Glomerular endothelial cell (primary cell): ENCODE measurements around the gene NBPF19. TPM values are rescaled to one million over a fixed set of nuclear protein-coding genes. Genes with fewer than 3 reads are reported as not detected.
"Not testable (repeated sequence)": the region's sequence is repeated elsewhere in the genome, so short reads cannot be mapped to it uniquely, and the experiment has no call there.

Experiments
- DNase-seq: peaks from one replicate; pipeline ENCODE4 v3.0.0-alpha.2; 2011; ENCODE audit warnings: low read depth, low spot score; ENCODE audit errors: extremely low read depth
- total RNA-seq: library from RNA; depleted of rRNA; stranded (reverse); fragments of >200 nt; gene quantifications from 2 replicates; pipeline ENCODE4 v1.2.3, GENCODE V29; 2015

The NBPF19 gene
- 3.5 and 3.7 TPM in 2 replicates for total RNA-seq

DNA sequence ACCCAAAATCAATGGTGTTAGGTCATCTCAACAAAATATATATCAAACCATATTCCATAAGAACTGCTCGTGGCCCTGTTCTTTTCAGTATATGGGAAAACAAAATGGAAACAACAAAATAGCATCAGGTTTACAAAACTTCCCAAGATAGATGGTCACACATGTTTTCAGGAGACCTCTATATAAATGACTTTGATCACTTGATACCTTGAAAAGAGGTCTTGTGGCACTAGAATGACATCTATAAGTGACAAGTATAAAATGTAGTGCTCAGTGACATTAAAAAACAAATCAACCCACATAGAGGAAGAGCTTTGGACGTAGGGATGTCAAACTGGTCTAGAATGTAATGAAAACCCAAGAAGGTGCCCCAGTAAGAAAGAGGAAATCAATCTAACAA lies at the start of gene NBPF19:
Gene NBPF19, plus strand, starts transcription at position 301 of the 400 bp plus-strand sequence. CDS start 888 bp downstream, outside the sequence.
- not testable (repeated sequence) for DNase-seq

DNA sequence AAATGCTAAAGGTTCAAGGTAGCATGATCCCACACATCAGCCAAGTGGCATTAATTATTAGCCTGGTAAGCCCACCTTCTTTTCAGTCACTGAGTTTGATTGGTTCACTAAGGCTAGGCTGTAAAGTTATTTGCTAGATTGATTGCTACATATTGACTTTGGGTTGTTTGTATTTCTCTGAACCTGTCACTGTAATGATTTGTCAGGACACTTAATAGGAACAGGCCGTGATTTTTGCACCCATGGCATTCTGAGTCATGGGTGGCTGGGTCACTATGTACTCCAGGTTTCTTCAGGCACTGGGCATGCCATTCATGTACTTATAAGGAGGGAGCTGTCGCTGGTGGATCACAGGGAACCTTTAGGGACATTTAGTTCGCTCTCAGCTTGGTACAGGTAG lies 46.5 kb upstream of the NBPF19 start:
- DNase-seq: not testable (repeated sequence)

DNA sequence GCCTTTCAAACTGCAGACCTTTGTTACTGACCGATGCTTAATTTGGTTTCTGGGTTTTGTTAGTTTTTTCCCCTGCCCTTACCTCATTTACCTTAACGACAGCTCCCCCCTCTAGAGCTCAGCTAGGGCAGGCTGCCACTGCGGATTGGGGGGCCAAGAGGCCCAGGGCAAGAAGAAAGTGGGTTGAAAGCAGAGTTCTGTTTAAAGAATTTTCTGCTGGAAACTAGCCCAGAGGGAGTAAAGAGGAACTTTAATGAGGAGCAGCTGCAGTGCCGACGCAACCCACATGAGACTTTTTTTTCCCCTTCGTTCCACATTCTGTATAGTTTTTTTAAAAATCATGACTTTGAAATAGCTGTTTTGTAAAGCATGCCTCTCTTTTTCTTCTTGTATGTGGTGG lies 29.4 kb upstream of the NBPF19 start:
- not testable (repeated sequence) for DNase-seq

- DNase-seq: not testable (repeated sequence)
Measured at GRCh38 chr1:149452196-149452595, 22.6 kb upstream of the NBPF19 start.

DNA sequence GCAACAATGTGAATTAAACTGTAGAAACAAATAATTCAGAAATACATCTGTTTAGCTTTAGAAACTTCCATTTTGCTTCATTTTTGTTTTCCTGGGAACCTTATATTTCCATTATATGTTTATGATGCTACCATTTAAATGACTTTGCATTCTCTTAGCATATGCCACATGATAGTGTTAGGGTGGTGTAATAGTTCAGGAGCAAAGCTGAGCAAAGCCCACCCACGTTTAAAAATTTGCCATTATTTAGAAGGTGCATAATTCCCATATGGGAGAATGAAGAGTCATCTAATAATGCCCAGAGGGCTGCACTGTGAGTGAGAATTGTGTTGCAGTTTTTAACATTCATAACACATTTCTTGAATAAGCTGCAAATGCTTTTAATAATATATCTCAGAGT lies 22.2 kb upstream of the NBPF19 start:
- not testable (repeated sequence) for DNase-seq

DNA sequence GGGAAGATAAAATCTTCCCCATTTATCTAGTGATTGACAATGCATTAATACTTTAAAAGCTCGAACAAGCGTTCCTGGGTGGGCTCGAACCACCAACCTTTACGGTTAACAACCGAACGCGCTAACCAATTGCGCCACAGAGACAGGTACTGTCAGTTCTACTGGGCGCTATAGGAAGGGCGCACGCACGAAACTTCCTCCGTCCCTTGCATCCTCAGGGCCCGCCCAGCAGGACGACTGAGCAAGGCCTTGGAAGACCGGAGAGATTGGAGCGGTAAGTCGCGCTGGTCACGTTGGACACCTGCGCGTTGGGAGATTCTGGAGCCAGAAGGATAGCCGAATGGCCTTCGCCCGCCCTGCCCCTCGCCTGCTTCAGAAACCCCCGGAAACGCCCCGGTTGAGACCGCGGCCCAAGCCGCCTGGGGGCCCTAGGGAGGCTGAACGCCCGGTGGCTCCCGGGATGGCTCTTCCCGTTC lies 83.5 kb downstream of the NBPF19 start:
- DNase-seq: not testable (repeated sequence)

GRCh38 chr1:149561806-149562205 lies 87.0 kb downstream of the NBPF19 start:
- DNase-seq: not testable (repeated sequence)

DNA sequence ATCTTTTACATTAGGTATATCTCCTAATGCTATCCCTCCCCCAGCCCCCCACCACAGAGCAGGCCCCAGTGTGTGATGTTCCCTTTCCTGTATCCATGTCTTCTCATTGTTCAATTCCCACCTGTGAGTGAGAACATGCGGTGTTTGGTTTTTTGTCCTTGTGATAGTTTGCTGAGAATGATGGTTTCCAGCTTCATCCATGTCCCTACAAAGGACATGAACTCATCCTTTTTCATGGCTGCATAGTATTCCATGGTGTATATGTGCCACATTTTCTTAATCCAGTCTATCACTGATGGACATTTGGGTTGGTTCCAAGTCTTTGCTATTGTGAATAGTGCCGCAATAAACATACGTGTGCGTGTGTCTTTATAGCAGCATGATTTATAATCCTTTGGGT lies 90.6 kb downstream of the NBPF19 start:
- not testable (repeated sequence) for DNase-seq

DNA sequence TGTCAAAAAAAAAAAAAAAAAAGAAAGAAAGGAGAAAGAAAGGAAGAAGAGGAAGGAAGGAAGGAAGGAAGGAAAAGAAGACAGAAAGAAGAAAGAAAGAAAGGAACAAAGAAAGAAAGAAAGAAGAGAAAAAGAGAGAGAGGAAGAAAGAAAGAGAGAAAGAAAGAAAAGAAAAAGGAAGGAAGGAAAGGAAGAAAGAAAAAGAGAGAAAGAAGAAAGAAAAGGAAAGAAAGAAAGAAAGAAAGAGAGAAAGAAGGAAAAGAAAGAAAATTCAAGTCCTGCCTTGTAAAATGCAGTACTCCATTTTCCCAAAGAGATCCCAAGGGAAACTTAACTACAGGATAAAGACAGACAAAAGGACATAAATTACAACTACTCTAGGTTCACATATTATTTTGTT lies 97.9 kb downstream of the NBPF19 start:
- DNase-seq: not testable (repeated sequence)

DNA sequence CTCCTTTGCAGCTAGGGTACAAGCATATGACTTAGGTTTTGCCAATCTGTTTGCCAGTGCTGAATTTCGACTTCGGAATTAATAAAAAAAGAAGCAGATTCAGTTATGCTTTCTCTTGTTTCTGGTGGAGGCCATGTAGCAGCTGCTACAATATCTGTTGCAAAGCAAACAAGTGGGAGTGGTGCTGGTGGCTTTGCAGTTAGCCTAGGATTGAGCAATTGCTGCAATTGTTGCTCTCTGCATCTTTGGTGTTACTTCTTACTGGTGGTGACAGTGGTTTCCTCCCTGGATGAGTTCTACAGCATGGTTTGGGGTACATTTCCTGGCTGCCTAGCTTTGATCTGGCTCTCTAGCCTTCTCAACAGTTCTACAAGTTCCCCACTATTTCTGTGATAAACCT lies 110.7 kb downstream of the NBPF19 start:
- DNase-seq: not testable (repeated sequence)

Other genes starting within 250 kb of the NBPF19 start
- gene PPIAL4C, start 108.8 kb downstream of the NBPF19 start, total RNA-seq: not detected in 2 replicates